HepG2 (cell line): ENCODE measurements around the gene C5. TPM values are rescaled to one million over a fixed set of nuclear protein-coding genes. Genes with fewer than 3 reads are reported as not detected.

Experiments
- FOXK1 ChIP-seq: sonication (generic); formaldehyde crosslinking; IDR thresholded peaks from 2 replicates; pipeline ENCODE4 v1.4.0; 2020; ENCODE audit warnings: low read depth, missing genetic modification reagents, borderline replicate concordance
- KDM2A ChIP-seq: sonication (generic); formaldehyde crosslinking; IDR thresholded peaks from 2 replicates; pipeline ENCODE4 v1.4.0; 2020; ENCODE audit warnings: low read depth, missing genetic modification reagents, borderline replicate concordance
- POLR2G ChIP-seq: fragments of 200-400 bp; formaldehyde crosslinking; IDR thresholded peaks from 2 replicates; pipeline ENCODE4 v1.6.1; 2018; ENCODE audit warnings: mild to moderate bottlenecking, low read depth, low read length, moderate library complexity
- ZKSCAN8 ChIP-seq: IDR thresholded peaks from 2 replicates; pipeline ENCODE4 v1.6.1; 2016; ENCODE audit warnings: borderline replicate concordance, missing genetic modification reagents, missing compliant biosample characterization
- ZNF501 ChIP-seq: sonication (generic); formaldehyde crosslinking; IDR thresholded peaks from 2 replicates; pipeline ENCODE4 v1.5.1; 2020; ENCODE audit warnings: mild to moderate bottlenecking, moderate library complexity, missing genetic modification reagents
- polyA plus RNA-seq, 8 experiments: library from polyadenylated mRNA; depleted of rRNA in 3 of 8; stranded (reverse) in 7 of 8; unstranded in 1 of 8; fragments of >200 nt; fragmentation: Illumina TruSeq in 4 of 8; extraction: Trizol in 4 of 8; gene quantifications; 2 replicates each; pipeline versions ENCODE4 v1.2.1 to v1.2.3, GENCODE V29; 2011 to 2016; ENCODE audit warnings: low read depth in 4 of 8, missing spikeins in 1 of 8, mixed read lengths in 1 of 8; ENCODE audit not compliant: insufficient read depth in 1 of 8
- total RNA-seq, 5 experiments: library from RNA; depleted of rRNA; stranded (reverse); fragments of >200 nt; fragmentation: Illumina TruSeq; extraction: Trizol; gene quantifications; 2 replicates each; pipeline ENCODE4 v1.2.3, GENCODE V29; 2016; ENCODE audit warnings: low read depth in 1 of 5
- TF ChIP-seq, protein P1 (sequence below): sonication (generic); formaldehyde crosslinking; IDR thresholded peaks from 2 replicates; pipeline ENCODE4 v1.4.0; 2020; ENCODE audit warnings: missing genetic modification reagents, mild to moderate bottlenecking, borderline replicate concordance
- TF ChIP-seq, protein P2 (sequence below), 2 experiments: sonication (generic) in 1 of 2; formaldehyde crosslinking in 1 of 2; IDR thresholded peaks; 2 replicates each; pipeline versions ENCODE4 v1.4.0 to v1.6.1; 2018 to 2020; ENCODE audit warnings: missing genetic modification reagents in 2 of 2, borderline replicate concordance in 1 of 2, low read depth in 1 of 2, mild to moderate bottlenecking in 1 of 2, missing biosample characterization in 1 of 2
- TF ChIP-seq, protein P3 (sequence below): sonication (generic); formaldehyde crosslinking; IDR thresholded peaks from 2 replicates; pipeline ENCODE4 v1.5.0; 2020; ENCODE audit warnings: mild to moderate bottlenecking, missing genetic modification reagents, moderate library complexity

Gene C5
- total and polyA plus RNA-seq, 2 of the 13 experiments (the other 11 are each of a cell fraction or from before 2014, with no cell fraction given) = 57.6 to 192 TPM

DNA sequence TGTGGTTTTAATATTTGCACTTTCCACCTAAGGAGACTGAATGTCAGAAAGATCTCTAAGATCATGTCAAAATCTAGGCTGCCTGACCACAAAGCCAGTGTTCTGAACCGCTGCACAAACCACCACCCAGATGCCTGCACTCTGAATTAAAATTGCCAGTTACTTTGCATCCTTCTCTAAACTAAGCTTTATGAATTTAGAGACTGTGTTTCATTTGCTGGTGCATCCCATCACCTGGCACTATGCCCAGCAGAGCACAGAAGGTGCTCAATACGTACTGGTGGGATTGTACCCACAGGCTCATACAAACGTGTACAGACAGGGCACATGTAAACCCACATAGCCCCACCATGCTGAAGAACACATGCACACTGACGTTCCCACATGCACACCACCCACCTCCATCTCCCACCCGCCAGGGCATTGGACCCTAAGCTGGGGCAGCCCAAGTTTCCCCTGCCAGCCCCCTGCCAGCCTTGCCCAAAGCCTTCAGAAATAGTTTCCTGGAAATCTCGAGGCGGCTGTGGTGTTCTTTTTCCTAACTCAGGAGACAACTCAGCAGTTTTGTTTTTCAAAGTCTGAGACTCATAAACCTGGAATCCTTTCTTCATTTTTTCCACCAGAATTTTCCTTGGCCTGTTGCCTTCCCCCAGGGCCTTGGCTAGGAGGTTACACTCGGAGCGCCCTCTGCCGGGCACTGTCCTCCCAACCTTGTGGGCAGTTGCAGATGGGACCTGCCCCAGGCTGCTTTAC lies 113.9 kb downstream of the C5 start (continued):
- TF ChIP-seq ZKSCAN8 (no peak), KDM2A (peak; percentile 4; the same call in 1 of the 2 replicates), FOXK1 (CRISPR knock-in tag) (0 out of 2 replicates have a peak, but pooled peaks have one; percentile 24), ZNF501 (CRISPR knock-in tag) (0 out of 2 replicates have a peak, but pooled peaks have one; percentile 18), POLR2G (no peak)
- TF ChIP-seq, protein P1, sequence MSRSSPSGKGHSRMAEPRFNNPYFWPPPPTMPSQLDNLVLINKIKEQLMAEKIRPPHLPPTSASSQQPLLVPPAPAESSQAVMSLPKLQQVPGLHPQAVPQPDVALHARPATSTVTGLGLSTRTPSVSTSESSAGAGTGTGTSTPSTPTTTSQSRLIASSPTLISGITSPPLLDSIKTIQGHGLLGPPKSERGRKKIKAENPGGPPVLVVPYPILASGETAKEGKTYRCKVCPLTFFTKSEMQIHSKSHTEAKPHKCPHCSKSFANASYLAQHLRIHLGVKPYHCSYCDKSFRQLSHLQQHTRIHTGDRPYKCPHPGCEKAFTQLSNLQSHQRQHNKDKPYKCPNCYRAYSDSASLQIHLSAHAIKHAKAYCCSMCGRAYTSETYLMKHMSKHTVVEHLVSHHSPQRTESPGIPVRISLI = no peak
- TF ChIP-seq, protein P2, sequence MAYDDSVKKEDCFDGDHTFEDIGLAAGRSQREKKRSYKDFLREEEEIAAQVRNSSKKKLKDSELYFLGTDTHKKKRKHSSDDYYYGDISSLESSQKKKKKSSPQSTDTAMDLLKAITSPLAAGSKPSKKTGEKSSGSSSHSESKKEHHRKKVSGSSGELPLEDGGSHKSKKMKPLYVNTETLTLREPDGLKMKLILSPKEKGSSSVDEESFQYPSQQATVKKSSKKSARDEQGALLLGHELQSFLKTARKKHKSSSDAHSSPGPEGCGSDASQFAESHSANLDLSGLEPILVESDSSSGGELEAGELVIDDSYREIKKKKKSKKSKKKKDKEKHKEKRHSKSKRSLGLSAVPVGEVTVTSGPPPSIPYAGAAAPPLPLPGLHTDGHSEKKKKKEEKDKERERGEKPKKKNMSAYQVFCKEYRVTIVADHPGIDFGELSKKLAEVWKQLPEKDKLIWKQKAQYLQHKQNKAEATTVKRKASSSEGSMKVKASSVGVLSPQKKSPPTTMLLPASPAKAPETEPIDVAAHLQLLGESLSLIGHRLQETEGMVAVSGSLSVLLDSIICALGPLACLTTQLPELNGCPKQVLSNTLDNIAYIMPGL (CRISPR knock-in tag; IDR thresholded peaks at IDR 0.05; ENCODE audit: borderline replicate concordance in 1 of 2, low read depth in 1 of 2) = peak in 1 of 2 experiments; percentile 33; a peak in 1 of 4 replicates
- TF ChIP-seq, protein P3, sequence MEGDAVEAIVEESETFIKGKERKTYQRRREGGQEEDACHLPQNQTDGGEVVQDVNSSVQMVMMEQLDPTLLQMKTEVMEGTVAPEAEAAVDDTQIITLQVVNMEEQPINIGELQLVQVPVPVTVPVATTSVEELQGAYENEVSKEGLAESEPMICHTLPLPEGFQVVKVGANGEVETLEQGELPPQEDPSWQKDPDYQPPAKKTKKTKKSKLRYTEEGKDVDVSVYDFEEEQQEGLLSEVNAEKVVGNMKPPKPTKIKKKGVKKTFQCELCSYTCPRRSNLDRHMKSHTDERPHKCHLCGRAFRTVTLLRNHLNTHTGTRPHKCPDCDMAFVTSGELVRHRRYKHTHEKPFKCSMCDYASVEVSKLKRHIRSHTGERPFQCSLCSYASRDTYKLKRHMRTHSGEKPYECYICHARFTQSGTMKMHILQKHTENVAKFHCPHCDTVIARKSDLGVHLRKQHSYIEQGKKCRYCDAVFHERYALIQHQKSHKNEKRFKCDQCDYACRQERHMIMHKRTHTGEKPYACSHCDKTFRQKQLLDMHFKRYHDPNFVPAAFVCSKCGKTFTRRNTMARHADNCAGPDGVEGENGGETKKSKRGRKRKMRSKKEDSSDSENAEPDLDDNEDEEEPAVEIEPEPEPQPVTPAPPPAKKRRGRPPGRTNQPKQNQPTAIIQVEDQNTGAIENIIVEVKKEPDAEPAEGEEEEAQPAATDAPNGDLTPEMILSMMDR (CRISPR knock-in tag) = peak; percentile 93
